GM21529 (cell line): Measurements from ENCODE around the gene GDF10.

Source experiments
- ATAC-seq: cut with Tn5 transposase; IDR thresholded peaks from one replicate; pipeline ENCODE4 v1.9.1; 2021; ENCODE audit not compliant: unreplicated experiment

Gene GDF10

DNA sequence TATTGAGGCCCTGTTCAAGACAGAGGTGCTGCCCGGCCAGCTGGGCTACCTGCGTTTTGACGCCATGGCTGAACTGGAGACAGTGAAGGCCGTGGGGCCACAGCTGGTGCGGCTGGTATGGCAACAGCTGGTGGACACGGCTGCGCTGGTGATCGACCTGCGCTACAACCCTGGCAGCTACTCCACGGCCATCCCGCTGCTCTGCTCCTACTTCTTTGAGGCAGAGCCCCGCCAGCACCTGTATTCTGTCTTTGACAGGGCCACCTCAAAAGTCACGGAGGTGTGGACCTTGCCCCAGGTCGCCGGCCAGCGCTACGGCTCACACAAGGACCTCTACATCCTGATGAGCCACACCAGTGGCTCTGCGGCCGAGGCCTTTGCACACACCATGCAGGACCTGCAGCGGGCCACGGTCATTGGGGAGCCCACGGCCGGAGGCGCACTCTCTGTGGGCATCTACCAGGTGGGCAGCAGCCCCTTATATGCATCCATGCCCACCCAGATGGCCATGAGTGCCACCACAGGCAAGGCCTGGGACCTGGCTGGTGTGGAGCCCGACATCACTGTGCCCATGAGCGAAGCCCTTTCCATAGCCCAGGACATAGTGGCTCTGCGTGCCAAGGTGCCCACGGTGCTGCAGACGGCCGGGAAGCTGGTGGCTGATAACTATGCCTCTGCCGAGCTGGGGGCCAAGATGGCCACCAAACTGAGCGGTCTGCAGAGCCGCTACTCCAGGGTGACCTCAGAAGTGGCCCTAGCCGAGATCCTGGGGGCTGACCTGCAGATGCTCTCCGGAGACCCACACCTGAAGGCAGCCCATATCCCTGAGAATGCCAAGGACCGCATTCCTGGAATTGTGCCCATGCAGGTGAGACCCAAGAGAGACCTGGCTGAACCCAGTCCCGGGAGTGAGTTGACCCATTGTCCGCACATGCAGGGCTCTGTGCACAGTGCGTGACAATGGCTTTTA is 51.0 kb downstream of the GDF10 start:
- no peak for ATAC-seq

DNA sequence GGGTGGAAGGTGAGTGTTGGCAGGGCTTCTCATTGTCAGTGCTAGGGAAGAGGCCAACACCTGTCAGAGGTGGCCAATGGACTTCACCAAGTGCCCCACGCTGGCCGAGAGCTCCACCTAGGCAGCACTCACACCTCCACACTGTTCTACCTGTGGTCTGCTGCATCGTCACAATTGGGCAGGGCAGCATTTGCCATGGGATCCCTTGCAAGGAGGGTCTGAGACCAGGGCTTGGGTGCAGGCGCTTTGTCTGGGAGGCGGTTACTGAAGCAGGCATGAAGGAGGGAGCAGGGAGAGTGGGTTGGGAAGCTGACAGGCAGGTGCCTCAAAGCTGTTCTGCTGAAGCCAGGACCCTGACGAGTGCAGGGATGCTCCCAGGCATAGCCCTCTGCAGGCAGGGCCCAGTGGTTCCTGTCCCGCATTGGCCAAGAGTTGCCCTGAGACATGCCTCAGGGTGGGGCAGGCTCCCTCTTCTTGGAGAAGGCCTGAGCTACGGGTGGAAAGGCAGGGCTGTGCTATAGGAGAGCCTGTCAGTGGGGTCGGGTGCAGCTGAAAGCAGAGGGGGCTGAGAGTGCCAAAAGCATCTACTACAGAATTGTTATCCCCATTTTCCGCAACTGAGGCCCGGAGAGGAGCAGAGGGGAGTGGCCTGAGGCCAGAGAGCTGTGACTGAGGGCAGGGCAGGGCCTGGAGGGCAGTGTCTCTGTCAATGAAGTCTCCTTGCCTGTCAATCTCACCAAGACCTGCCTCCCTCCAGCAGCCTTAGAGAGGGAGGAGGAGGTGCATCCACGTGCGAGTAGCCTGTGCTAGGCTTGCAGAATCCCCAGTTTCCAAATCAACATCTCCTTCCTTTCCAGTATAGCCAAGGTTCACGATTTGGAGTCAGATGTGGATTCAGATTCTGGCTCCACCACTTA is 52.2 kb downstream of the GDF10 start:
- ATAC-seq = no peak

- no peak for ATAC-seq
Observed at GRCh38 chr10:47353351-47353750, 53.4 kb downstream of the GDF10 start.

DNA sequence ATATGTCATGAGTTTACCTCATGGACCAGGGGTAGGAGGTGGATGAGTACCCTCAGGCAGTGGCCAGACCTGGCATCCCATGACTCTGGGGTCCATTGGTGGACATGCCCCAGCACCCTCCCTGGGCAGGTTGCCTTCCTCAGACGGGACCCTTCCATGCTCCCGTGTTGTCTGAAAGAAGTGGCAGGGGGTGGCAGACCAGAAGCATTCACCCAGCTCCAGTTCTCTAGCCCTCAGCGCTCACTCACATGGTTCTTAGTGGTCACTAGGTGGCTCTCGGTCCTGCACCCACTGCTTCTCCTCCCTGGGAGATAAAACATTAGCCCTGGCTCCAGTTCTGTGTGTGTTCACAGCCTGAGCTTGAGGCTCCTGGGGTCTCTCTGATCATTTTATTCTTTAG is 54.2 kb downstream of the GDF10 start:
- no peak for ATAC-seq

DNA sequence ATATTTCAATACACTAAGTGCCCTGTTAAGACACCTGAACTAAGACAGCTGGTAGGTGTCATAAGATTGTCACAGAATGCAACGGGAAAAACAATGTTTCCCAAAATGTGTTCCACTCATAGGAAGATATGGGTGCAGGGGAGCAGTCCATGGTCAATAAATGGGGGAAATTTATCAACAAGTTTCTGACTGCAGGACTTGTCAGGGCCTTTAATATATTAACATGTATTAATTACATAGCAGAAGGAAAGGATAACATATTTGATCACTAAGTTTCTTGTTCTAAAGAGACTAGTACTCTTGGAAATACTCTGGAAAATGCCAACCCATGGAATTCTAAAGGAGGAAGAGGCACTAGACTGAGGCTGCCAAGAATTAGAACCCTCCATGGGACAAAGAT is 54.9 kb downstream of the GDF10 start:
- ATAC-seq = no peak

DNA sequence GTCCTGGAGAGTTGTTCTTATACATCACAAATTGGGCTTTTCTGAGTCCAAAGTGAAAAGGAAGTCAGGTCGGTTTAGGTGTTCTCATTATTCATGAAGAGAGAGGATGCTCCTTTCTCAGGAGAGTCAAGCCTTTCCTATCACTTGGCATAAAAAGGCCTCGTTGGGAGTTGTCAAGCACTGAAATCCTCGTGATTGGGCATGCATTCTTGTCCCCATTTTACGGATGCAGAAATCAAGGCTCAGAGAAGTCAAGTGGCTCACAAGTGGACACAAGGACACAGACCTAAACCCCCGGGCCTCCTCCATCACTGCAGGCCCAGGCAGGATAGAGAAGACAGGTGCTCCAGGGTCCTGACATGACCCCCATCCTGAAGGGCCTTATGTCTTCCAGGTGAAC is 56.7 kb downstream of the GDF10 start:
- no peak for ATAC-seq

DNA sequence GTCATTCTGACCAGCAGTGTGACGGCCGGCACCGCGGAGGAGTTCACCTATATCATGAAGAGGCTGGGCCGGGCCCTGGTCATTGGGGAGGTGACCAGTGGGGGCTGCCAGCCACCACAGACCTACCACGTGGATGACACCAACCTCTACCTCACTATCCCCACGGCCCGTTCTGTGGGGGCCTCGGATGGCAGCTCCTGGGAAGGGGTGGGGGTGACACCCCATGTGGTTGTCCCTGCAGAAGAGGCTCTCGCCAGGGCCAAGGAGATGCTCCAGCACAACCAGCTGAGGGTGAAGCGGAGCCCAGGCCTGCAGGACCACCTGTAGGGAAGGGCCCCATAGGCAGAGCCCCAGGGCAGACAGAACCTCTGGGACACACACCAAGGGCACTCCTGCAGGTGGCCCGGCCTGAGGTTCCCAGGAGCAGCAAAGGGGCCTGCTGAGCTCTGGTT is 57.2 kb downstream of the GDF10 start:
- ATAC-seq = no peak

DNA sequence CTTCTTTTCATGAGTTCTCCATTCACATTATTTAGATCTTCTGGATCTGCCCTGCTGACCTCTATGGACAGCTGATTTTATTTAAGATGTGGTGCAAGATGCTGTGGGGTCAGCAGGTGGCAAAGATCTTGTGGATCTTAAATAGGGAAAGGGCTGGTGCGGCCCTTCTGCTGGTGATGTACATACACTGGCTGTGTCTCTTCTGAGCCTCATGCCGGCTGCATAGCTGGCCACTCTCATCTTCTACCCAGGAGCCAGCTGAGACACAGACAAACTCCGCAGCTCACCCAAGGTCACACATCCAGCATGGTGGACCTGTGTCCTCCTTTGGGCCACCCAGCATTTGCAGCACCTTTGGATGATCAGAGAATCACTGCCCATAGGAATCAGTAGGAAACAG is 57.9 kb downstream of the GDF10 start:
- ATAC-seq = no peak

- no peak for ATAC-seq
Observed at GRCh38 chr10:47358457-47358856, 58.5 kb downstream of the GDF10 start.

GRCh38 chr10:47359101-47359500 is 59.1 kb downstream of the GDF10 start:
- no peak for ATAC-seq

- no peak for ATAC-seq
Observed at GRCh38 chr10:47359626-47360418, 59.8 kb downstream of the GDF10 start.

- no peak for ATAC-seq
Observed at GRCh38 chr10:47360419-47361040, 60.5 kb downstream of the GDF10 start.

- no peak for ATAC-seq
Observed at GRCh38 chr10:47361293-47361692, 61.3 kb downstream of the GDF10 start.

DNA sequence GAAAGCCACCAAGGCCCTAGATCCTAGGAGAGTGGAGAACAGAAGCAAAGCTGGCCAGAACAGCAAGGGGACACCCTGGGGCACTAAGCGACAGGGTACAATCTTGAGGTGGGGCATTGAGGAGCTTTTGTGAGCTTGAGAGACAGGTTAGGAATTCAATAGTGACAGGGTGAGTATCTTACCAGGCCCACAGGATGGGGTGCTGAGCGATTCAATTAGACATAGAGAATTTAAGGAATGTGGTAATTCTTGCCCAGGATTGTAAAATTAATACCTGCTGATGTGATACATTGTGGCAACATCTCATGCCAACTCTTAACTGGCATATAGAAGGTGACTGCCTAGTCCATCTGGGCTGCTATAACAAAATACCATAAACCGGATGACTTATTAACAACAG is 62.2 kb downstream of the GDF10 start:
- ATAC-seq = no peak
